Thyroid gland (tissue), 4 donors: ENCODE measurements around the gene HIVEP3.

ENCODE experiments used
- POLR2A ChIP-seq, 2 donors: fragments of 450-650 bp; IDR thresholded peaks; one replicate each; pipeline ENCODE4 v1.6.1; 2017; ENCODE audit warnings: antibody characterized with exemption in 2 of 2, mild to moderate bottlenecking in 2 of 2, moderate library complexity in 1 of 2
- TF ChIP-seq, protein P1 (sequence below), 6 experiments: fragments of 200-600 bp in 3 of 6; fragments of 450-650 bp in 3 of 6; sonication (generic) in 3 of 6; IDR thresholded peaks; one replicate each; pipeline ENCODE4 v1.5.1; 2016 to 2019; ENCODE audit warnings: antibody characterized with exemption in 6 of 6, mild to moderate bottlenecking in 2 of 6, inconsistent platforms in 1 of 6, moderate library complexity in 1 of 6

DNA sequence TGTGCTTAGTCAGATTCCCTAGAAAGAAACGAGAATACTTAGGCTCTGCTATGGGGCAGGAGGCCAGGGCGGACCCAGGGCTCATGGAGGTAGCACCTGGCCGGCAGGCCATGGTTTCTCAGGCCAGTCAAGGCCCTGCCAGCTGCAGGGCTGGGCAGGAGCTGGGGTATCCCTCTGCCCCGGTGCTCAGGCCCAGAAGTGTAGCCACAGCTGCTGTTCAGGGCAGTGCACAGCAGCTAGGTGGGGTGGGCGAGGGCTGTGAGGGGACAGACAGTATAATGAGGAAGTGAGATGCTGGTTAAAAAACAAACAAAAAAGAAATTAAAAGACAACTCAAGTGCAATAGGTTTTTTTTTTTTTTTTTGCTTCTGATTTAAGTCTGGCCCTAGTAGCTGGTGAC lies 400.3 kb downstream of the HIVEP3 start:
- TF ChIP-seq, protein P1, sequence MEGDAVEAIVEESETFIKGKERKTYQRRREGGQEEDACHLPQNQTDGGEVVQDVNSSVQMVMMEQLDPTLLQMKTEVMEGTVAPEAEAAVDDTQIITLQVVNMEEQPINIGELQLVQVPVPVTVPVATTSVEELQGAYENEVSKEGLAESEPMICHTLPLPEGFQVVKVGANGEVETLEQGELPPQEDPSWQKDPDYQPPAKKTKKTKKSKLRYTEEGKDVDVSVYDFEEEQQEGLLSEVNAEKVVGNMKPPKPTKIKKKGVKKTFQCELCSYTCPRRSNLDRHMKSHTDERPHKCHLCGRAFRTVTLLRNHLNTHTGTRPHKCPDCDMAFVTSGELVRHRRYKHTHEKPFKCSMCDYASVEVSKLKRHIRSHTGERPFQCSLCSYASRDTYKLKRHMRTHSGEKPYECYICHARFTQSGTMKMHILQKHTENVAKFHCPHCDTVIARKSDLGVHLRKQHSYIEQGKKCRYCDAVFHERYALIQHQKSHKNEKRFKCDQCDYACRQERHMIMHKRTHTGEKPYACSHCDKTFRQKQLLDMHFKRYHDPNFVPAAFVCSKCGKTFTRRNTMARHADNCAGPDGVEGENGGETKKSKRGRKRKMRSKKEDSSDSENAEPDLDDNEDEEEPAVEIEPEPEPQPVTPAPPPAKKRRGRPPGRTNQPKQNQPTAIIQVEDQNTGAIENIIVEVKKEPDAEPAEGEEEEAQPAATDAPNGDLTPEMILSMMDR (IDR thresholded peaks at IDR 0.05): no peak
- TF ChIP-seq POLR2A (IDR thresholded peaks at IDR 0.05): no peak
